Stimulated activated CD4-positive, alpha-beta T cell treated with anti-CD3 and anti-CD28 coated beads, Interleukin-4, amount 100 ng/mL, for 1 hour (primary cell): ENCODE measurements around the gene CTR9.
A peak's percentile ranks its signal among the peaks of the same experiment; 100 is the strongest.

Source experiments
- DNase-seq: peaks from one replicate; pipeline ENCODE4 v3.0.0-alpha.2; 2020

The CTR9 gene

DNA sequence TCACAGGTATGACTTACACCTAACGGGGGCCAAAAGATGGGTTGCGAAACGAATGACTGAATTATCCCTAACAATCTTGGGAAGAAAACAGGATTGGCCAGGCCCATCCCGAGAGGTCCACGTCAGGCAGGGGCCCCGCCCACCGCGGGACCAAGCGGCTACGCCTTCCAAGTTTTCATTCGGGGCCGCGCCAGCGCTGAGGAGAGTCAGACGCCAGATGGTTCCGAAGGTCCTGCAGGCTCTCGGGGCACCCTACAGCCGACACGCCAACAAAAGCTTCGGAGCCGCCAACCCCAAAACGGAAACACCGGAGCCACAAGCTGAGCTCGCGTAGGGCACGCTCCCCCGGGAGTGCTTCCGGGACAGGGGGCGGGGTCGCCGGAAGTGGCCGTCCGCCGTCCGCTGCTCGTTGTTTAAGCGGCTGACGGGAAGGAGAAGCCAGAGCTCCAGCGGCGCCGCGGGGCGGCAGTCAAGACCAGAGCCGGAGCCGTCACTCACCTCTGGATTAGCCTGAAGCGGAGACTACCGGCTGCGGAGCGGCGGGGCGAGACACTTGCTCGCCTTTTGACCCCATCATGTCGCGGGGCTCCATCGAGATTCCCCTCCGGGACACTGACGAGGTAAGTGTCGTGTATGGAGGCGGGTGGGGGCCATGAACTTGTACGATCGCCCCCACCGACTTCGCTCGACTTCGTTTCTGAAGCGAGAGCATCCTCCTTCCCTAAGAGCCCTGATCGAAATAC, at the start of gene CTR9:
TSS of gene CTR9 (plus strand) at position 409 of the 743 bp plus-strand sequence. CDS start at position 576, 167 bp downstream.
- DNase-seq, result peak; percentile 91

DNA sequence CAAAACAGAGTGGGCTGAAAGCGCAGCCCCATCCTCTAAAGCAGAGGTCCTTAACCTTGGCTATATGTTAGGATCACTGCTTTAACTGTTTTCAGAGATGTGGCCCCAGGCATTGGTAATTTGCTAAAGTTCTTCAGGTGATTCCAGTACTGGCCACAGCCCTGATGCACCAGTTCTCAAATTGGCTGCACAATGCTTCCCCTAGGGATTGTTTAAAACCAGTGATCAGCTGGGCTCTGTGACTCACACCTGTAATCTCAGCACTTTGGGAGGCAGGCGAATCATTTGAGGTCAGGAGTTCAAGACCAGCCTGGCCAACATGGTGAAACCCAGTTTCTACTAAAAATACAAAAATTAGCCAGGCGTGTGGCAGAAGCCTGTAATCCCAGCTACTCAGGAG, 49.1 kb upstream of the CTR9 start:
- no peak for DNase-seq

DNA sequence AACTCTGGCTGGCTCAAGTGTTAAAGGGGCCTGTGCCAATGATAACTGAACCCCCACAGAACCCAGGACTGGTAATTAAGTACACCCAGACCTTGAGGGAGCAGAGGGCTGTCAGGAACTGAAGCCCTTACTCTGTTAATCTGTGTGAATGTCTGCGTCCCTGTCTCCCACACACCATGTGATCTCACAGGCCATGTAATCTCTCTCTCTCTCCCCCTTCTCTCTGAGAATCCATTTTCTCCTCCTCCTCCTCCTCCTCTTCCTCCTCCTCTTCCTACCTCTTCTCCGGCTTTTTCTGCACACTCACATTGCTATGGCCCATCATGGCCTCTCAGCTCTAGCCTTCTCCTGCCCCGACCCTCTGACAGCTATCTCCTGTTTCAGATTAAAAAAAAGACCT, 42.9 kb upstream of the CTR9 start:
- no peak for DNase-seq

DNA sequence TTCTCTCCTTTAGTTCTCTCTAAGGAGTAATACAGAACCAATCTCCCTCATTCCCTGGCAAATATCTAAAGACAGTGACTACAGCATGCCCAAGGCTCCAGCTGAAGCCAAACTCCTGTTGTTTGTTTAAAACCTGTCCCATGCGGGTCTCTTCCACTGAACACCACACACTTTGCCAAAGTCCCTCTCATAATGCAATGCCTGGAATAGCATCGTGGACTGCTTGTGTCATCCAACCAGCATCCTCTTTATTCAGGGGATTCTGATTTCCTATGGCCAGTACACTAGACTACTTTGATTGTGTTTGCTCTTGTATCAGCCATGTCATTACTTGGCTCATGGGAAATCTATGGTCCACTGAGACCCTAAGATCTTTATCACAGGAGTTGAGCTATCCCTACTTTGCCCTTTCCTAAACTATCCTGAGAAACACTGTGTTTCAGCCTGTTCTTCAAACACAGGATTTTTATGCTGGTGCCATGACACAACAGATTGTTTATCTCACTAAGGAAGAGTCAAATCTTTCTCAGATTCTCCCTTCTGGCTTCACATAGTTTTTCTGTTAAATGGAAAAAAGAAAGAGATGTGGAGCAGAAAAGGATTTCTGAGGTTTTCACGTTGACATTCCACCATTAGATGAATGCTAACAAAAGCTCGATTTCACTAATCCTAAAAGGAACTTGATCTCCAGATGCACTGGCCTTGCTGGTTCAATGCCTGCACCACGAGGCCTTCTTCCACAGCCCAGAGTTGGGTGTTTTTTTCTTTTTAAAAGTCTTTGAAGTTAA, 41.6 kb upstream of the CTR9 start:
- DNase-seq, result no peak

DNA sequence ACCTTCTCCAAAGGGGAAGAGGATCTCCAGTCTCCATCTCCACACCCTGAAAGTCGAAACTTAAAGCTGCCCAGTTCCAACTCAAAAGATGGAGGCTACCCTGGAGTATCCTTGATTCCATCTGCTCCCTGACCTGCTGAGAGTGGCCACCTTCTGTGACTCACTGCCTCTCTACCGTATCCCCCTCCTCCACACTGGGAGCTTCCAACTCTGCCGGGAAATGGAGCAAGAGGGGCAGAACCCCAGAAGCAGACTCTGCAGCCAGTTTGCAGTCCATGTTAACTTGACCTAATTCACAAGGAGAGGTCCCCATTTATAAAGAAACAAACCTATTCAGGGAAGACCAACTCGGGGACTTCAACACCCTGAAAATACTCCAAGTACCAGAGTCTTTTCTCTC, 35.5 kb upstream of the CTR9 start:
- DNase-seq, result no peak

DNA sequence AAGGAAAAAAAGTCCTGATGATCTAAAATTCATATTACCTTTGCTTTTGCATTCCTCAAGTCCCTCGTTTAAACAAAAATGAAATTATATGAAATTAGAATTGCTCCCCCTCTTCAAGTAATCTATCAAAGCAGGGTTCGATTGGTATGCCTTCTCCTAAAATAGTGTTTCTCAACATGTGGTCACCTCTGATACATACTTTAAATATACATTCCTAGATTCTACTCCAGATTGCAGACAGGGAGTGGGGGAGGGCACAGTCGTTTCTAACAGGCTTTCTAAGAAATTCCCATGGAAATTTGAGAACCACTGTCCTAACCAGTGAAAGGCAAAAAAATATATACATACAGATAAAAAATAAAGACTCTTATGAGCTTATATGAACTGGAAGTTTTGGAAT, 34.9 kb upstream of the CTR9 start:
- no peak for DNase-seq

DNA sequence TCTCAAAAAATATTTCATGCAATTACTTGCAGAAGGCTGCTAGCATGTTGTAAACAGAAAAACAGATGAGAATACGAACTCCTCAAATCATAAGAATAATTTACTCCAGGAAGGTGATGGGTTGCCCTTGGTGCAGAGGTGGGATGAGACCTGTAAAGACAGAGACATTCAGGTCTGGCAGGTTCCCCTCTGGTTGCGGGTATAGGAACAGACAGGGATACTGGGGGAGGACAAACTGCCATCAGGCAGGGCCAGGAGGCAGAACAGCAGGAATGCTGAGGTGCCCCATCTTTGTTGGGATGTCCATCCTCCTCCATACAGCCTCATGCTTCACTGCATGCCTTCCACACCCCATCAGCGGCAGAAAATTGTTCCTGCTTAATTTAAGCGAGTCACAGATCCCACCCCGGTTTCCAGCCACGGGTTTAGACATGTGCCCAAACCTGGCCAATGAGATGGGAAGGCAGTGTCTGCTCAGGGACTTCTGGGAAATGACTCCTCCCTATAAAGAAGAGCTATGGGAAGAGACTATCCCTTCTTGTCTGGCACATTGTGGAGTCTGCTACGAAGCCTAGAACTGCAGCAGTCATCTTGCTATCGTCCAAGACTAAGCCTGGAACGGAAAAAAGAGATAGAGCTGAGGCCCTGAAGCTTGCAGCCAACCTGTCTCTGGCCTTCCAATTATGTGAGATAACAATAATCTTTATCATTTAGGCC, 34.3 kb upstream of the CTR9 start:
- DNase-seq, result no peak

DNA sequence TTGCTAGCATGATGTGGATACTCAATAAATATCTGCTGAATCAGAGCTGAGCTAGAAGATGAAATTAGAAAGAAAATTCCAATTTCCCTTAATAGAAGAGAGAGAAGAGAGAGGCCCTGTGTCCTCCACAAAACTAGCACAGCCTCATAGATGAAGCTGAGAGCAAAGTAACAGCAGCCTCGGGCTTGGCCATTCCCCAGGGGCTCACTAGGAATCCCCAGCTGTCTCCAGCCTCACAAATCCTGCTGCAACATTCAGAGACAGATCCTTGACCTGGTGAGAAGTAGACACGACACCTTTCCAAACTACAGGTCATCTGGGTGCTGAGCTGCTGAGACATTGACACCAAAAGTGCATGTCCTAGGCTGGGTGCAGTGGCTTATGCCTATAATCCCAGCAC, 31.4 kb upstream of the CTR9 start:
- DNase-seq, result no peak

DNA sequence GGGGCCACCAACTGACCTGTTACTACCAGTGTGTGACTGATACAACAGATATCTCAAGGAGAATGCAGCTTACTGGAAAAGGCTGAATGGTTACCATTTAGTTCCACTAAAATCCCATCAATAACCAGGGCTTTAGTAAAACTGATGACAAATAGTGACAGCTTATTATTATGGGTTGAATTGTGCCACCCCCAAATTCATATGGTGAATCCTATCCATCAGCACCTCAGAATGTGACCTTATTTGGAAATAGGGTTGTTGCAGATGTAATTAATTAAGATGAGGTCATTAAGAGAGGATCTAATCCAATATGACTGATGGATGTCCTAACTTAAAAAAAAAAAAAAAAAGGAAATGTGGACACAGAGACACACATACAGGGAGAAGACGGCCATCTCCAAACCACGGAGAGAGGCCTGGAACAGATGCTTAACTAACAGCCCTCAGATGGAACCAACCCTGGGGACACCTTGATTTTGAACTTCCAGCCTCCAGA, 30.1 kb upstream of the CTR9 start:
- DNase-seq, result no peak

DNA sequence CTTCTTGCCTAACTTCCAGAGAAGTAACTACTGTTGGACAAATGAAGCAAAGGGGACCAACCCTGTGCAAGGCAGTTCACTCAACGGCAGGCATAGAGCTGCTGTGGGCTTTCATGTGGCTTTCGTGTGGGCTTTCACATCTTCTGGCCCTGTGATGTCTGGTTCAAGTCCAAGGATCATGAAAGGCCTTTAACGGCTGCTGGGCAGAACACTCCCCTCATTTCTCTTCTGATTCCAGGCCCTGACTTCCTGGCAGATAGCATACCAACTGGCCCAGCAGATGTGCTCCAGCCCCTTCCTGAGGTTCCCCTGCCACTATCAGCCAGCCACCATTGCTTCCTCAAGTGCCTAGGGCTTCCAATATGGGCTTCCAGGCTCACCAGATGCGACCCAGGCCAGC, 28.7 kb upstream of the CTR9 start:
- DNase-seq, result no peak

DNA sequence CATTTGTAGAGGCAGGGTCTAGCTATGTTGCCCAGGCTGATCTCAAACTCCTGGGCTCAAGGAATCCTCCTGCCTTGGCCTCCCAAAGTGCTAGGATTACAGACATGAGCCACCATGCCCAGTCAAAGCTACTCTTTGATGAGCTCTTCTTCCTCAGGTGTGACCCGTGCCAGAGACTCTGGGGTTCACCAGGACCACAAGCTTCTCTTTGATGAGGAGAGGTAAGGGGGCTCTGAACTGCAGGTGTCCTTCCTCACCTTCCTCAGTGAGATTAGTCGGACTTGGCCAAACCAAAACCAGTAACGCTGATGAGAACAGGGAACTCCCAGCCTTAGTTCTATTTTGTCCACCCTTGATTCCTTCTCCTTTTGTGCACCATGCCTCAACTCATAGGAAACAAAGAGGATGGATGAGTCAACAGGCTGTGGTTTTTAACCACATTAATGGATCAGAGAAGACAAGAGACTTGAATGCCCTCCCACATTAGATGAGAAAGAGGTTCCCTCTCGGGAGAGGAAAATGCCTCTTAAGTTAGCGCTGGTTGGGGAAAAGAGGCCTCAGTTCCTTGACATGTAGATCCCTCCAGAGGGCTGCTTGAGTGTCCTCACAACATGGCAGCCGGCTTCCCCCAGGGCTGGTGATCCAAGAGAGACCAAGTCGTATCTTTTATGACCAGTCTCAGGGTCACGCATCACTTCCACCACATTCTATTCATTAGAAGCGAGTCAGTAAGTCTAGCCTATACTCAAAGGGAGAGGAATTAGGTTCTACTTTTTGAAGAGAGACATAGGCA, 25.7 kb upstream of the CTR9 start:
- peak; percentile 27 for DNase-seq

DNA sequence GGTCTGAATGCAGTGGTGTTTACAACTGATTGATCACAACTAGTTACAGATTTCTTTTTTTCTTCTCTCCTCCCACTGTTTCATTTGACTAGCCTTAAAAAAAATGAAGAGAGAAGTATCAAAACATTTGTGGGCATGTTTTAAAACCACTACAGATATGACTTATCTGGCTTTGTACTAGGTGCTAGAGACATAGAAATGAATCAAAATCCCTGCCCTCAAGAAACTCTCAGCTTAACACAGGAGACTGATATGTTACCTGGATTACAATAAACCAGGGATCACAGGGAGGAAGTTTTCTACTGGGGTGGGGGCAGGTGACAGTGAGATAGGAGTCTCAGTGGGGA, 25.2 kb upstream of the CTR9 start:
- DNase-seq, result no peak

DNA sequence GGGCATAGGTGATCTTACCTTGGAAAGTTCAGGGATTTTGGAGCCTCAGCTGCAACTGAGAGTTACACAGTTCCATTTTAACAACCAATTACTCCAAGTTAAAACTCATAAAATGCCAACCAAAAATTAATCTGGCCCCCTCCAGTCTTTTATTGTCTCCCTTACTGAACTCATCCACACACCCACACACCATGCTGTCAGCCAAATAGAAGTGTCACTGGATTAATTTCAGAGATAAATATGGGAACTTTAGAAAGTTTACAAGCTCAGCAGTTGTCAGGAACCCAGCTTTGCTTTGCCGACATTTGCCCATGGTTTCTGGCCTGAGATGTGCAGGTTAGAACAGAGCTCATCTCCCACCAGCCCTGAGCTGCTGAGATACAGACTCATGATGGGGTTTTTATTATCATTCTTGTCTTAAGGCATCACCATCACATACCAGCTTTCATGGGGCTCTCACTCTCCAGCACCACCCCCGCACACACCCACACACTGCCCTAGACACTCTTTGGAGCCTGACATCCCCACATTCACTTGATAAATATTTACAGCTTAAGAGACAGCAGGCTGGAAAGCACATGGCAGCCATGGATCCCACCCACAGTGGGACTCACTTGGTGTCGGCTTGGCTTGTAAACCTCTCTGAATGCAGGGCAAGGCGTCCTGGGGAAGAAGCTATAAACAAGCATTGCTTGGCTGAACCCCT, 23.7 kb upstream of the CTR9 start:
- no peak for DNase-seq

DNA sequence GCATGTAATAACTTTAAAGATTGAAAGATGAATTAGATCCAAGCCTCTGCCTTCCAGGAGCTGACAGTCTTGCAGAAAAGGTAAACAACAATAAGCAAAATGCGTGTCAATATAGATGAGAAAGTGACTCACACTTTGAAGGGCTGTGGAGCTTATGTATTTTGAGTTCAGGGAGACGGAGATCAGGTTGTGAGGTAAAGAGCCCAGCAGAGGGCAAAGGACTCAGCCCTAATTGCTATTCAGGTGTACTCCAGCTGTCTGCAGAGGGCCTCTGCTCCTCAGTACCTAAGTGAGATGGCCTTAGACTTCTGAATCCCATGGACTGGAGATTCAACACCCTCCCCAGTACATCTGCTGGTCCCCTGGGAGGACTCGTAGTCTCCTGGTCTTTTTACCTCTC, 22.9 kb upstream of the CTR9 start:
- DNase-seq, result no peak

DNA sequence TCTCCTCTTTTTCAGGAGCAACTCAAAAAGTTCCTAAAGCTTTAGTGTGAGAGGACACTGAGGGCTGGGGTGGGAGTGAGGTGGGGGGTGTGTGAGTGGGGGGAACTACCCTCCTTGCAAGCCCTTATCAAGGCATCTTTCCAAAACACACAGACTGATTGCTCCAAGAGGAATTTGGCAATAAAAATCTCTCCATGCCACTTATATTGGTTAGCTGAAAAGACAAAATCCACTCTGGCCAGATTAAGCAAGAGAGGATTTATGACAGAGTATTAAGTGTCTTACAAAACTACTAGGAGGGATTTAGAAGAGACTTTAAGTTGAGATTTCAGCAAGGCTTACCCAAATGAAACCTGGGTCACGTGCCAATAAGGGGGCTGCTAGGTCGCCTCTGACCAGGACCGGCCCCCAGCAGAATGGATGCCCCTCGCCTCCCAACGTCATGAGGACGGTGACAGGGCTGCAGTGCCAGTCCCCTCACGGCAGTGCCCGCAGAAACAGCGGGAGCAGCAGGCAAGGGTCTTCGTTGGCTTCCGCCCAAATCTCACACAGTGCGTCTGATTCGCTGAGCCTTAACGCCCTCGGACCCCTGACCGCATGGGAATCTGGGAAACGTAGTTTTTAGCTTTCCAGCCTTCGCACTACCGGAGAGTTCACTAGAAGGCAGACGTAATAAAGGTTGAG, 22.1 kb upstream of the CTR9 start:
- DNase-seq, result no peak

DNA sequence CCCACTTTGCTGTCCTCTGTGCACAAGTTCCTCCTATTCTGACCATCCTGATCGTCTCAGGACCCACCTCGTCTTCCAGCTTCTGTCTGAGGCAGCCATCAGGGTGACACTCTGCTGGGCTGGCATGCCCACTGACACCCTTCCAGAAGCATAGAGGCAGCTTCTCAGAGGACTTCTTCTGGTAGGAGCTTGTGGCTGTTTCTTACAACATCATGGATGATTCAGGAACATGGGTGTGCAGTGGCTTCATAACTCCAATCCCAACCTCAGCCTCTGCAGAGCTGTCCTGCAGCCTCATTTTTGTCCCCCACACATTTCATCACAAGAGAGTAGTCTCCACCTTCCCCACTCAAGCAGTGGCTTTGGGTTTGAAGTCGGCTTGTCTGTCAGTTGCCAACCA, 20.9 kb upstream of the CTR9 start:
- DNase-seq, result no peak

DNA sequence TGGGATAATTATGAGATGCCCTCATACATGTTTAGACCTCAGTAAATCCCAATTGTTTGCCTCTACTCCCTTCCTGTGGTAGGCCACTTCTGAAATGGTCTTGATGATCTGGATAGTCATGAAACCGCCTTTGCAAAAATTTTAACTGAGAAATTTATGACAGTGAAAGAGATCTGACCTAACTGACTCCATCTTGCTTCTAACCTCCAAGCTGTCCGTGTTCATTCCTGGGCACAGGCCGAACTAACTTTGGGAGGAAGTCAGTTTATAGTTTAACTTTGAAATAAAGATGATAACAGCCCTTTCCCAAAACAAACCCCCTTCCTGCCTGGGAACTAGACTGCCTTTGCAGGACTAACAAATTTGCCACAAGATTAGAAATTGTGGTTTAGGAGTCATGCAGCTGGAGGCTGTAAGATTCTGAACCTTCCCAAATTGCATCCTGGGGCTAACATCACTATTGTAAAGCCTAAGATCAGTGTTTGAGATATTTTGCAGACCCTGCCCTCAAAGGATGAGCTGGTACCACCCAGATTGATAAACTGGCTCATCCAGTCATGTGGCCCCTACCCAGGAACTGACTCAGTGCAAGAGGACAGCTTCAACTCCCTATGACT, 19.9 kb upstream of the CTR9 start:
- DNase-seq, result no peak

DNA sequence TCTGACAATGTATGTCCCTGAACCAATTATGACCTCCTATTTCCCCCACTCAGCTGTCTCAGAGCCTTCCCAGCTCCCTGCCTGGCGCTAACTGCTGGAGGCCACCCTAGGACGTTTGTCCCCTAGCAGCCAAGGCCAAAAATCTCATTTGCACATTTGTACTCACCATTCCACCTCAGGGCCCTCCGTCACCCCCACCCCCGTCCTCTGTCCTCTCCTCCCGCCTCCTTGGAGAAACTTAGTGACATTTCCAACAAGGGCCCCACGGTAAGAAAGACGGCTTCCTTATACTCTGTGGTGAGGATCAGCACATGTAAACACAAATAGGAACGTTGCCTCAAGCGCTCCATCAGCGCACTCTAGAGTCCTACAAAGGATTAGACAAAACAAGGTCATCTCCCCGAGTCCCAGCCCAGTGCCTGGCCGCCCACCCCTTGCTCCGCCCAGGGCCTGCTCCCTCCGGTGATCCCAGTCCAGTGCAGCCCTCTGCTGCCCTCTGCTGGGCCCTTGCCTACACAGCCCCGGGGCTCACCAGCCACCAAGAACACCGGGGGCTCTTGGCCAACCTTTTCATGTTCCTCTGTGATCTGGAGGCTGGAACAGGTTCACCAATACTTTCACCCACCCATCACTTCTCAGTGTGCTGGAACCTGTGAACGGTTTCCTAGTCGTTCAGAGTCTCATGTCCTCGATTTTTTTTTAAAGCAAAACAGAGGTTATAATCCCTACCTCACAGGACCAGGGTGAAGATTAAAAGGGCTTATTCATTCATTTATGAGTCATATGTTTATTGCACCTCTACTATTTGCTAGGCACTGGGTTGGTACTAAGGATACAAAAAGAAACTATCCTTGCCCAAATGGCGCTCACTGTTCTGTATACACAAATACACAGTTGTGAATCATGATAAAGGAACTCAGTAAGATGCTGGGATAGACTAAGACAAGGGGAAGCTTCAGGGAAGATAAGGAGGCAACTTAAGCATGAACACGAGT, 15.3 kb upstream of the CTR9 start:
- peak; percentile 88 for DNase-seq

DNA sequence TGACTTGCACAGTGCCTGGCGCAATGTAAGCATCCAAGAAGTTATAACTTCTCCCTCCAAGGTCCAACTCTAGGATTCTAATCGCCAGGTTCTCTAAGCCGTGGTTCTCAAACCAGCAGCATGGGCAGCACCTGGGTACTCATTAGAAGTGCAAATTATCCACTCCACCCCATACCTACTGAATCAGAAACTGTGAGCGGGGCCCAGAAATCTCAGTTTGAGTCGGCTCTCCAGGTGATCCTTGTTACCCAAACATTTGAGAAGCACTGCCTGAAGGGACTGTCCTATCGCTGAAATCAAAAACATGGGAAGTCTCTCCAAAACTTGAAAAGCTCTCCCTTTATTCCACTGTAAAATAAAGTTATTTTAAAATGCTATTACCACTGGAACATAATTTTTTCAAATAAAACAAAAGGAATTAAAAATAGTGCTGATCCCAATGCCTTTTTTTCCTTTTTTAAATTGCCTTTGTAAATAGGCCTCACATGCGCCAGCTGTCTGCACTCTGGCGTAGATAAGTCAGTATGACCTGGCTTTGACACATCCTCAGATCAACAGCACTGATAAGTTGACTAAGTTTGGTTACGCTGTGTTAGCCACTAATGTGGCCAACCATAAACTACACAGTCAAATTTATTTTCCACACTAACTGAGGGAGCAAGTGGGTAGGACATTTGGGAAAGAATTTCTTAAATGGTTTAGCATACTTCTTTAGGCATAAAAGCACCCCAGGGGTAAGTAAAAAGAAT, 8.4 kb upstream of the CTR9 start:
- no peak for DNase-seq
